ENCODE results near the gene DLG2.

DLG2 gene

DNA sequence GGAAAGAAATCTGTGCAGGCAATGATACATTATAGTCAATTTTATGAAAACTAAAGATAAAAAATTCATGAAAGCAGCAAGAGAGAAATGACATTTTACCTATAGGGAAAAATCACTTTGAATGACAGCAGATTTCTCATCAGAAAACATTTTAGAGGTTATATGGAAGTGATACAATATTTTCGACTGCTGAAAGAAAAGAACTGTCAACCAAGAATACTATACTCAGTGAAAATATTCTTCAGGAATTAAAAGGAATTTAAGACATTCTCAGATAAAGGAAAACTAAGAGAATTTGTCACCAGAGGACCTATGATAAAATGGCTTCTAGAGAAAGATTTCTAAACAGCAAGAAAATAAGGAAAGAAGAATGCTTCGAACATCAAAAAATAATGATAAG is 820.8 kb downstream of the DLG2 start:
- no peak for TF ChIP-seq EZH2phosphoT487 (IDR thresholded peaks at IDR 0.05; ENCODE audit: low read depth)
- TF ChIP-seq, protein P1, sequence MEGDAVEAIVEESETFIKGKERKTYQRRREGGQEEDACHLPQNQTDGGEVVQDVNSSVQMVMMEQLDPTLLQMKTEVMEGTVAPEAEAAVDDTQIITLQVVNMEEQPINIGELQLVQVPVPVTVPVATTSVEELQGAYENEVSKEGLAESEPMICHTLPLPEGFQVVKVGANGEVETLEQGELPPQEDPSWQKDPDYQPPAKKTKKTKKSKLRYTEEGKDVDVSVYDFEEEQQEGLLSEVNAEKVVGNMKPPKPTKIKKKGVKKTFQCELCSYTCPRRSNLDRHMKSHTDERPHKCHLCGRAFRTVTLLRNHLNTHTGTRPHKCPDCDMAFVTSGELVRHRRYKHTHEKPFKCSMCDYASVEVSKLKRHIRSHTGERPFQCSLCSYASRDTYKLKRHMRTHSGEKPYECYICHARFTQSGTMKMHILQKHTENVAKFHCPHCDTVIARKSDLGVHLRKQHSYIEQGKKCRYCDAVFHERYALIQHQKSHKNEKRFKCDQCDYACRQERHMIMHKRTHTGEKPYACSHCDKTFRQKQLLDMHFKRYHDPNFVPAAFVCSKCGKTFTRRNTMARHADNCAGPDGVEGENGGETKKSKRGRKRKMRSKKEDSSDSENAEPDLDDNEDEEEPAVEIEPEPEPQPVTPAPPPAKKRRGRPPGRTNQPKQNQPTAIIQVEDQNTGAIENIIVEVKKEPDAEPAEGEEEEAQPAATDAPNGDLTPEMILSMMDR (IDR thresholded peaks at IDR 0.05; ENCODE audit: low read depth, low read length), result no peak
- Histone ChIP-seq H3K4me3 (ENCODE audit: low read length) (no peak overlapping the region), H3K27ac (ENCODE audit: low read length) (no peak overlapping the region), H3K36me3 (replicated peaks; ENCODE audit: low read depth, low read length) (peaks cover 2% of the 10 kb centered on the region), H3K4me1 (ENCODE audit: low read length) (no peaks in the 10 kb centered on the region), H3K4me2 (ENCODE audit: low read length) (no peak overlapping the region), H2AFZ (ENCODE audit: low read depth, low read length) (no peak overlapping the region), H3K9ac (ENCODE audit: low read length) (no peak overlapping the region), H3K27me3 (ENCODE audit: low read depth, low read length) (no peaks in the 10 kb centered on the region), H4K20me1 (ENCODE audit: insufficient read depth, low read length) (no peaks in the 10 kb centered on the region), H3K9me3 (ENCODE audit: insufficient read depth, low read length) (peaks cover 12% of the 10 kb centered on the region; the same call in 1 of the 2 replicates), H3K79me2 (ENCODE audit: low read length) (no peaks in the 10 kb centered on the region)

DNA sequence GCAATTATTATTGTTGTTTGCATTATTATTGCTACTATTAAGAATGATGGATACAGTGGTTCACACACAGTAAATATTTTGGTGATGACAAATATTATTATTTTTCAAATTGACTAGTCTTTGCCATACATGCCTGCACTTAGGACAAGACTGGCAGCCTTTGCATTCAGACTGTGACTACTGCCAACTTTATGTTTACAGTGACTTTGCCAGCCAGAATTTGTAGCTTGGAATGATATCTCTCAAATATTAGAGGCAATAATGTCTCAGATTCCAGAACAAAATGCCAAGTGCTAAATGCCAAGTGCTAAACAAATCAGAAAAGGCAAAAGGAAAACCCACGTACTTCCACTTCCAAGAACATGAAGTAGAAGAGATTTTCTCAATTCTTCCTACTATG is 823.1 kb downstream of the DLG2 start:
- no peak overlapping the region for H3K4me2 ChIP-seq (ENCODE audit: low read length)
- peaks cover 12% of the 10 kb centered on the region; the same call in 1 of the 2 replicates for H3K9me3 ChIP-seq (ENCODE audit: insufficient read depth, low read length)
- no peak overlapping the region for H3K9ac ChIP-seq (ENCODE audit: low read length)
- no peak for TF ChIP-seq EZH2phosphoT487 (IDR thresholded peaks at IDR 0.05; ENCODE audit: low read depth)
- TF ChIP-seq, protein P1 (IDR thresholded peaks at IDR 0.05; ENCODE audit: low read depth, low read length), result no peak
- no peaks in the 10 kb centered on the region for H3K27me3 ChIP-seq (ENCODE audit: low read depth, low read length)
- no peaks in the 10 kb centered on the region for H3K4me1 ChIP-seq (ENCODE audit: low read length)
- no peaks in the 10 kb centered on the region for H4K20me1 ChIP-seq (ENCODE audit: insufficient read depth, low read length)
- no peak overlapping the region for H3K27ac ChIP-seq (ENCODE audit: low read length)
- H3K79me2 ChIP-seq (ENCODE audit: low read length), result no peaks in the 10 kb centered on the region
- peaks cover 2% of the 10 kb centered on the region for H3K36me3 ChIP-seq (replicated peaks; ENCODE audit: low read depth, low read length)
- no peak overlapping the region for H2AFZ ChIP-seq (ENCODE audit: low read depth, low read length)
- no peak overlapping the region for H3K4me3 ChIP-seq (ENCODE audit: low read length)

DNA sequence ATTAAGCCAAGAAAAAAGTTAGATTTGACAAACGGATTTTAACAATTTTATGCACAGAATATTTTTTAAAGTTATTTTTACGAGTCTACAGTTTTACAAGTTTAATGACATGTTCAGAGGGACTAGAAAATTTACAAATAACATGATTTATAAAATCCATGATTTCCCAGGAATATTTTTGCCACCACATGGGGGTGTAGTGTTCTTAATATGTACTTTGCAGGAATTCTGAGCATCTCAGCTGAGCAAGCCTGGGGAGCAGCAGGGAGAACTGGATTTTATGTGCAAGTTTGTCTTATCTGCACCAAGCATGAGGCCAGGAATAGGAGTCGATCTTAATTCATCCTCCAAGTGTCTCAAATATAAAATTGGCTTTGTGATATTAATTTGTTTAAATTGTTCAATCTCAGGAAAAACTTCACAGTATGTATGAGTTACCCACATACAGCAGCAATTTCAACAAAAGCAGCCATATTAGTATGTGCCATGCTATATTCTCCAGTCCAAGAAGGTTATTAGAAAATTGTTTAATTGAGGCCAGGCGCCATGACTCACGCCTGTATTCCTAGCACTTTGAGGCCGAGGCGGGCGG is 826.3 kb downstream of the DLG2 start:
- Histone ChIP-seq H3K9ac (ENCODE audit: low read length) (no peak overlapping the region), H3K36me3 (replicated peaks; ENCODE audit: low read depth, low read length) (peaks cover under 1% of the 10 kb centered on the region), H3K4me2 (ENCODE audit: low read length) (no peak overlapping the region), H3K4me1 (ENCODE audit: low read length) (no peaks in the 10 kb centered on the region), H3K27me3 (ENCODE audit: low read depth, low read length) (no peaks in the 10 kb centered on the region), H3K79me2 (ENCODE audit: low read length) (no peaks in the 10 kb centered on the region), H3K4me3 (ENCODE audit: low read length) (no peak overlapping the region), H2AFZ (ENCODE audit: low read depth, low read length) (no peak overlapping the region), H3K9me3 (ENCODE audit: insufficient read depth, low read length) (peaks cover 1% of the 10 kb centered on the region; the same call in 1 of the 2 replicates), H4K20me1 (ENCODE audit: insufficient read depth, low read length) (no peaks in the 10 kb centered on the region), H3K27ac (ENCODE audit: low read length) (no peak overlapping the region)
- no peak for TF ChIP-seq EZH2phosphoT487 (IDR thresholded peaks at IDR 0.05; ENCODE audit: low read depth)
- TF ChIP-seq, protein P1 (IDR thresholded peaks at IDR 0.05; ENCODE audit: low read depth, low read length), result peak; percentile 55

DNA sequence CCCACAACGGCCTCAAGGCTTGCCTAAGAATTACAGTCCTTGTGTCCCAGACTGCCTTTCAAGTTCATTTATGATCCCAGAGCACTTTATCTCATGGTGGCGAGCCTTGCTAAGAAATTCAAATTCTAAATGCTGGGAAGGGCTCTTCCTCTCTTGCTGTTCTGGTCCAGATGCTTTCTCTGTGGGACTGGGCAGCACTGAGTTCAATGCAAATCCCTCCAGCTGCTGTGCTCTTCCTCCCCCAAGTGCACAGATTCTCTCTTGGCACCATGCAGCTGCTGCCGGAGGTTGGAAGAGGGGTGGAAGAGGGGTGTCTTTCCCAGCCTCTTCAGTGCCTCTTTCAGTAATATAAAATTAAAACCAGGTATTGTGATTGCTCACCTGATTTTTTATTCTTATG is 828.0 kb downstream of the DLG2 start:
- Histone ChIP-seq H3K4me2 (ENCODE audit: low read length) (no peak overlapping the region), H3K27me3 (ENCODE audit: low read depth, low read length) (no peaks in the 10 kb centered on the region), H2AFZ (ENCODE audit: low read depth, low read length) (no peak overlapping the region), H3K79me2 (ENCODE audit: low read length) (no peaks in the 10 kb centered on the region), H3K9me3 (ENCODE audit: insufficient read depth, low read length) (no peaks in the 10 kb centered on the region; the same call in 1 of the 2 replicates), H3K4me1 (ENCODE audit: low read length) (no peaks in the 10 kb centered on the region), H3K4me3 (ENCODE audit: low read length) (no peak overlapping the region), H3K9ac (ENCODE audit: low read length) (no peak overlapping the region), H4K20me1 (ENCODE audit: insufficient read depth, low read length) (no peaks in the 10 kb centered on the region), H3K27ac (ENCODE audit: low read length) (no peak overlapping the region), H3K36me3 (replicated peaks; ENCODE audit: low read depth, low read length) (no peaks in the 10 kb centered on the region)
- TF ChIP-seq, protein P1 (IDR thresholded peaks at IDR 0.05; ENCODE audit: low read depth, low read length), result no peak
- TF ChIP-seq EZH2phosphoT487 (IDR thresholded peaks at IDR 0.05; ENCODE audit: low read depth), result no peak
